ENCODE measurements around the gene INTS6.

GRCh38 chr13:51339952-51340732, 112.7 kb downstream of the INTS6 start:
- TF ChIP-seq CTCF (IDR thresholded peaks at IDR 0.05; ENCODE audit: low read depth, low read length, poor library complexity, severe bottlenecking) (no peak), EZH2phosphoT487 (IDR thresholded peaks at IDR 0.05; ENCODE audit: borderline replicate concordance, low read length) (no peak)
